Measurements from ENCODE around the gene TRAPPC4. TPM values are rescaled to one million over a fixed set of nuclear protein-coding genes. Genes with fewer than 3 reads are reported as not detected.

TRAPPC4 gene
- total RNA-seq, 1 donor from 2014 or later: 32.7 TPM

GRCh38 chr11:119028346-119029068 is 9.9 kb downstream of the TRAPPC4 start:
- H3K4me1 ChIP-seq: peaks cover 41% of the 10 kb centered on the region
- H3K27ac ChIP-seq (replicated peaks): peak overlapping the region; percentile 81
- H3K27me3 ChIP-seq (ENCODE audit: low read depth): no peaks in the 10 kb centered on the region
- no peak for DNase-seq
- intact Hi-C loops (cut with micrococcal nuclease): no loop called here
- H3K4me3 ChIP-seq: no peak overlapping the region
- no peak for TF ChIP-seq CTCF (IDR thresholded peaks at IDR 0.05; ENCODE audit: borderline replicate concordance)
- H3K36me3 ChIP-seq: peaks cover 31% of the 10 kb centered on the region
- H3K9me3 ChIP-seq (replicated peaks): no peaks in the 10 kb centered on the region

GRCh38 chr11:119029069-119029339 is 10.4 kb downstream of the TRAPPC4 start:
- no peak for DNase-seq
- Histone ChIP-seq H3K27me3 (ENCODE audit: low read depth) (no peaks in the 10 kb centered on the region), H3K36me3 (peaks cover 26% of the 10 kb centered on the region), H3K4me1 (peaks cover 41% of the 10 kb centered on the region), H3K9me3 (replicated peaks) (no peaks in the 10 kb centered on the region), H3K4me3 (peak overlapping the region; percentile 96), H3K27ac (replicated peaks) (peak overlapping the region; percentile 81)
- TF ChIP-seq CTCF (IDR thresholded peaks at IDR 0.05; ENCODE audit: borderline replicate concordance): no peak
- intact Hi-C loops (cut with micrococcal nuclease): no loop called here

- Histone ChIP-seq H3K27me3 (ENCODE audit: low read depth) (no peaks in the 10 kb centered on the region), H3K4me1 (peaks cover 37% of the 10 kb centered on the region), H3K36me3 (peaks cover 21% of the 10 kb centered on the region), H3K9me3 (replicated peaks) (no peaks in the 10 kb centered on the region), H3K27ac (replicated peaks) (peak overlapping the region; percentile 81), H3K4me3 (peak overlapping the region; percentile 96)
- intact Hi-C loops (cut with micrococcal nuclease): no loop called here
- no peak for DNase-seq
- TF ChIP-seq CTCF (IDR thresholded peaks at IDR 0.05; ENCODE audit: borderline replicate concordance): no peak
These were observed 10.9 kb downstream of the TRAPPC4 start for GRCh38 chr11:119029340-119030028.

- TF ChIP-seq CTCF (IDR thresholded peaks at IDR 0.05; ENCODE audit: borderline replicate concordance): no peak
- Histone ChIP-seq H3K9me3 (replicated peaks) (no peaks in the 10 kb centered on the region), H3K4me3 (peak overlapping the region; percentile 96), H3K4me1 (peaks cover 32% of the 10 kb centered on the region), H3K36me3 (peaks cover 16% of the 10 kb centered on the region), H3K27me3 (ENCODE audit: low read depth) (no peaks in the 10 kb centered on the region), H3K27ac (replicated peaks) (peak overlapping the region; percentile 81)
- intact Hi-C loops (cut with micrococcal nuclease): no loop called here
- no peak for DNase-seq
These were observed 11.4 kb downstream of the TRAPPC4 start for GRCh38 chr11:119030029-119030328.

- DNase-seq: peak; percentile 98
- Histone ChIP-seq H3K27ac (replicated peaks) (peak within 1 kb of the TSS; percentile 81), H3K9me3 (replicated peaks) (no peaks in the 10 kb centered on the region), H3K4me1 (peaks cover 27% of the 10 kb centered on the region), H3K27me3 (ENCODE audit: low read depth) (no peaks in the 10 kb centered on the region), H3K4me3 (peak within 1 kb of the TSS; percentile 96), H3K36me3 (peaks cover 11% of the 10 kb centered on the region)
- no peak for TF ChIP-seq CTCF (IDR thresholded peaks at IDR 0.05; ENCODE audit: borderline replicate concordance)
- intact Hi-C loops (cut with micrococcal nuclease): no loop called here
These were observed 11.9 kb downstream of the TRAPPC4 start, which contains the start of gene SLC37A4 for GRCh38 chr11:119030329-119031047. Gene SLC37A4, minus strand, starts transcription at chr11:119030877.
